Fibroblast of the aortic adventitia (primary cell): ENCODE measurements around the gene TOB2. TPM values are rescaled to one million over a fixed set of nuclear protein-coding genes. Genes with fewer than 3 reads are reported as not detected.
"Not testable (repeated sequence)": the region's sequence is repeated elsewhere in the genome, so short reads cannot be mapped to it uniquely, and the experiment has no call there.

Experiments
- DNase-seq: peaks from one replicate; pipeline ENCODE4 v3.0.0-alpha.2; 2010; ENCODE audit warnings: low read depth
- H3K4me3 ChIP-seq: 2 replicates; pipeline ENCODE4 v1.5.1; 2011; ENCODE audit warnings: low read depth, mild to moderate bottlenecking, control low read depth, low read length, moderate library complexity
- CTCF ChIP-seq: IDR thresholded peaks from 2 replicates; pipeline ENCODE4 v1.5.1; 2011; ENCODE audit warnings: mild to moderate bottlenecking, low read length, control low read depth, inconsistent platforms; ENCODE audit not compliant: insufficient read depth
- total RNA-seq: library from RNA; depleted of rRNA; stranded (reverse); fragments of >200 nt; gene quantifications from 2 replicates; pipeline ENCODE4 v1.2.3, GENCODE V29; 2012; ENCODE audit warnings: low replicate concordance

TOB2 gene
- total RNA-seq, 1 donor, result 25.4 TPM

DNA sequence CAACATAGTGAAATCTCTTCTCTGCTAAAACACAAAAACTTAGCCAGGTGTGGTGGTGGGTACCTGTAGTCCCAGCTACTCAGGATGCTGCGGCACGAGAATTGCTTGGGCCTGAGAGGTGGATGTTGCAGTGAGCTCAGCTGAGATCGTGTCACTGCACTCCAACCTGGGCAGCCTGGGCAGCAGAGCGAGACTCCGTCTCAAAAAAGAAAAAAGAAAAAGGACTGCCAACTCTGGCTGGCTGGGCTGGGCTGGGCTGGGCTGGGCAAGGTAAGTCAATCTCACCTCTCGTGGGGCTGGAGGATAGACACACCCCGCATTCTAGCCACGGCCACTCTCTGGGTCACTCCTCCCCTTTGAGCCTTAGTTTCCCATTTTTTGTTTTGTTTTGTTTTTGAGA is 37.9 kb downstream of the TOB2 start:
- H3K4me3 ChIP-seq, result no peak overlapping the region
- no peak for DNase-seq
- TF ChIP-seq CTCF, result no peak

DNA sequence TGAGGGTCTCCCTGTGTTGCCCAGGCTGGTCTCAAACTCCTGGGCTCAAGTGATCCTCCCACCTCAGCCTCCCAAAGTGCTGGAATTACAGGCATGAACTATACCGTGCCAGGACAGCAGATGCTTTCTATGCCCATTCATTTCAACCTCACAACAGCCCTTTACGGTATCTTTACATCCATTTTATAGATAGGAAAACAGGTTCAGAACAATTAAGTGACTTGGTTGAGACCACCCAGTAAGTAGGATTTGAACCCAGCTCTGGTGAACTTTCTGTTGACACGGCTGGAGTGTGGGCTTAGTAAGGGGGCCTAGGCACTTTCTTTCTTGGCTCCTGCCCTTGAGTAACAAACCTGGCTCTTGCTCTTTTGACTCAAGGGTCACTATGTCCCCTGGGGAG is 39.2 kb downstream of the TOB2 start:
- H3K4me3 ChIP-seq, result no peak overlapping the region
- DNase-seq, result no peak
- TF ChIP-seq CTCF, result no peak

DNA sequence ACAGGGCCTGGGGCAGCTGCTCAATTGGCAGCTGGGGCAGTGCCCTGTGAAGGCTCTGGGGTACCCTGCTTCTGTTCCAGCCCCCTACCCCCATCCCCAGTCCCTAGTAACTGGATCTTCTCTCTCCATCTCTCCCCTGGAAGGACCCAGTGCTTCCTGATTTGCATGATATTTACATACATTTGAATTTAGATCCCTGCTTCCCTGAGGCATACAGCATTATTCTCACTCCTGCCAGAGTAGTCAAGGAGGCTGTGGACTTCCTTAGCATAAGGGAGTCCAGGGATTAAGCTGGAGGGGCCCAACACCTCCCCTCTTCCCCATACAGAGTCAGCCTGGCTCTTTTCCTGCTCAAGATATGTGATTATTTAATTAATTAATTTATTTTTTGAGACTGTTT is 40.2 kb downstream of the TOB2 start:
- no peak for TF ChIP-seq CTCF
- no peak overlapping the region for H3K4me3 ChIP-seq
- DNase-seq, result no peak

DNA sequence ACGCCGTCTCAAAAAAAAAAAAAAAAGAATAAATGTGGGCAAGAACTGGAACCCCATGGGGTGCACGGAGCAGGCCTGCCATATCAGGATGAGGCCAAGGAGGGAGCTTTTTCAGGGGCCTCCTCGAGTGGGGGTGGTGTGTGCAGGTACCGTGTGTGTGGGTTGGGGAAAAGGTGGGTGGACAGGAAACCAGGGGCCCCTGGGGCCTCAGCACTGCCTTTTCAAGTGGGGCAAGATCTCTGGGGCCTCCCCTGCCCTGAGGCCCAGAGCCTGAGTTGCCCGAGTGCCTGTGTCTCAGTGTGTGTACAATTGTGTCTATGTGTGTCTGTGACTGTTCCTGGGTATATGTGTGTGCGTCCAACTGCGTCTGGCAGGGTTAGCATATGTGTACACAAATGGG is 41.0 kb downstream of the TOB2 start:
- no peak for TF ChIP-seq CTCF

GRCh38 chr22:41403532-41404318 is 42.9 kb downstream of the TOB2 start:
- H3K4me3 ChIP-seq, result no peak overlapping the region
- DNase-seq, result peak; percentile 84
- TF ChIP-seq CTCF, result peak; percentile 95

More for the DNA sequence above, 41.0 kb downstream of the TOB2 start:
- no peak for DNase-seq
- H3K4me3 ChIP-seq, result no peak overlapping the region

- DNase-seq, H3K4me3 ChIP-seq: not testable (repeated sequence)
Observed at GRCh38 chr22:41402851-41403250, 43.8 kb downstream of the TOB2 start.

DNA sequence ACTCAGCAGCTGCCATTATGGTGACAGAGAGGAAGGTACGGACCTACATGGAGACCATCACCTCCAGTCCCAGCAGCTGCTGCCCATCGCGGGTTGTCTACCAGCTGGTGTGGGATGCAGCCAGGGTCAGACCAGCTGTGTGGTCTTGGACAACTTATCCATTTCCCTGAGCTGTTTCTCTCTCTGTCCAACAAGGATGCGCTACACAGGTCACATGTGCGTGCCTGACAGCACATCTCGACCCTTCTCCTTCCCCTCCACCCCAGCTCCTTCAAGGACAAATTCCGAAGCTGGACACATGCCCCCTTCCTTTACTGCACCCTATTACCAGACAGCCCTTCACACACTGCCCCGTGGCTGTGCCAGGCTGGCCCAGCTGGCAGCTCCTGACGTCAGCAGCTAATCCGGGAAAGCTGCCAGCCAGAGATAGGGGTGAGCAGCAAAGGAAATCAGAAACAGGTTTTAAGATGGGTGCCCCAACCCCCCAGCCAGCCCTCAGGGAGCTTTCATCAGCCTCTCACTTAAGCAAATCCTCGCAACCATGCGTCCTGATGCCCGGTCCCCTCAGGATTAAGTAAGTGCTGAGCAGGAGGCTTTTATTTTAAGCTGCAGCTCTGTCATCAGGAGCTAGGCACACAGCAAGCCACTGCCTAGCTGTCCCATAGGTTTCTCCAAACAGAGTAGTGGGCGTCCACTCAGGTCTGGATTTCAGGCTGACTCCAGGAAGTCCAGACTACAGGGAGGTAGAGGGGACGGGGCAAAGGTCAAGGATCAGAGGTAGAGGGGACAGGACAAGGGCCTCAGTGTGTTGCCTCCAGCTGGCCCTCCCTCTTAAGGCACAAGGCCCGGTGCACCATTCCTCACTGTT is 44.6 kb downstream of the TOB2 start:
- DNase-seq, result peak; percentile 81
- TF ChIP-seq CTCF, result no peak
- no peak overlapping the region for H3K4me3 ChIP-seq
